HUES64 (cell line): Measurements from ENCODE around the gene NKX3-2.
"Not testable (repeated sequence)": the region's sequence is repeated elsewhere in the genome, so short reads cannot be mapped to it uniquely, and the experiment has no call there.

Experiments
- H3K27ac ChIP-seq: 2 replicates; pipeline ENCODE4 v1.7.0; 2013; ENCODE audit warnings: low read depth, low read length, inconsistent platforms
- H3K27me3 ChIP-seq: 2 replicates; pipeline ENCODE4 v1.6.1; 2013; ENCODE audit warnings: mild to moderate bottlenecking, low read length; ENCODE audit not compliant: insufficient read depth
- H3K36me3 ChIP-seq: 2 replicates; pipeline ENCODE4 v1.6.1; 2013; ENCODE audit warnings: mild to moderate bottlenecking, low read length; ENCODE audit not compliant: insufficient read depth
- H3K4me1 ChIP-seq: 2 replicates; pipeline ENCODE4 v1.6.1; 2013; ENCODE audit warnings: mild to moderate bottlenecking, low read length, moderate library complexity; ENCODE audit not compliant: insufficient read depth
- H3K4me3 ChIP-seq: 2 replicates; pipeline ENCODE4 v1.5.1; 2013; ENCODE audit warnings: mild to moderate bottlenecking, low read length, moderate library complexity
- H3K9ac ChIP-seq: 2 replicates; pipeline ENCODE4 v1.6.1; 2013; ENCODE audit warnings: mild to moderate bottlenecking, low read depth, low read length
- H3K9me3 ChIP-seq: 2 replicates; pipeline ENCODE4 v1.6.1; 2013; ENCODE audit warnings: low read depth, low read length; ENCODE audit not compliant: insufficient read depth
- WGBS: fragments of 150-250, 120-280 bp; methylation state at CpG from one replicate; pipeline ENCODE4 v1.1.7; 2013; ENCODE audit warnings: missing lambda C conversion rate; 5-methylcytosine and 5-hydroxymethylcytosine counted together

The NKX3-2 gene

DNA sequence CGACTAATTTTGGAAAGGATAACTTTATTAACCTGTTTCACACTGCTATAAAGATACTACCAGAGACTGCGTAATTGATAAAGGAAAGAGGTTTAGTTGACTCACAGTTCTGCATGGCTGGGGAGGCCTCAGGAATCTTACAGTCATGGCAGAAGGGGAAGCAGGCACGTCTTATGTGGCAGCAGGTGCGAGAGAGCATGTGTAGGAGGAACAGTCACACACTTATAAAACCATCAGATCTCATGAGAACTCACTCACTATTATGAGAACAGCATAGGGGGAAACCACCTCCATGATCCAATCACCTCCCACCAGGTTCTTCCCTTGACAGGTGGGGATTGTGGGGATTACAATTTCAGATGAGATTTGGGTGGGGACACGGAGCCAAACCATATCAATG is 15.8 kb upstream of the NKX3-2 start:
- 93% methylated on average over 3 of the region's 5 CpGs for WGBS
- H3K27ac ChIP-seq, H3K4me3 ChIP-seq, H3K27me3 ChIP-seq, H3K36me3 ChIP-seq, H3K9me3 ChIP-seq, H3K9ac ChIP-seq, H3K4me1 ChIP-seq: not testable (repeated sequence)

DNA sequence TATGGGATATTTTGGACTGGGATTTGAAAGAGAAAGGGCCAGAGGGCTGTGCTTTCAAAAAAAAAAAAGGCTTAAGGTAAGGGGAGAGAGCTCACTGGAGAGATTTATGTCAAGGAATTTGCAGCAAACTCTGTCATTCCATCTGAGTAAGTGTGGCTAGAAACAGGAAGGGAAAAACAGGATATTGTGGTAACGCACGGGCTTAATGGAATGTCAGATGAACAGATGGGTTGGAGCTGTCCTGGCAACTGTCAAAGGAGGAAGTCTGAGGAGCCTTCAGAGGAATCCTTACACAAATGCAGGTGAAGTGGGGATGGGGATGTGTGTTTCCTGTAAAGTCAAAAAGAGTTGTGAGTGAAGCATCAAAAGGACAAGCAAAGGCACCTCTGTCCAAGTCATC is 15.1 kb upstream of the NKX3-2 start:
- 76% methylated on average over 2 of the region's 2 CpGs for WGBS
- no peaks in the 10 kb centered on the region for H3K27me3 ChIP-seq
- H3K9me3 ChIP-seq, result no peaks in the 10 kb centered on the region
- no peaks in the 10 kb centered on the region for H3K36me3 ChIP-seq
- no peak overlapping the region for H3K4me3 ChIP-seq
- H3K4me1 ChIP-seq, result no peaks in the 10 kb centered on the region
- no peak overlapping the region for H3K9ac ChIP-seq
- no peak overlapping the region for H3K27ac ChIP-seq

DNA sequence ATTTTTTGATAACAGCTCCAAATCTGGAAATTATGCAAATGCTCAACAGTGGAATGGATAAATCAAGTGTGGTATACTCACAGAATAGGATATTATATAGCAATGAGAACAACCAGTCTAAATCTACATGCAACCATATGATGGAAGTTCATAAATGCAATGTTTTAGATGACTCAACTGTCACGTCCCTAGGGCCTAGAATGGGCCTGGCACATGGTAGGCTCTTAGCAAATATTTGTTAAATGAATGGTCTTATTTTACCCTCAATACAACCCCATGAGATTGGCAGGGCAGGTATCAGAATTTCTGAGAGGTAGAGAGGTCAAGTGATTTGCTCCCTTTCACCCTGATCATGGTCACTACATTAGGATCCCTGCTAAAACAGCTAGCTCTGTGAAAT is 14.6 kb upstream of the NKX3-2 start:
- H3K27me3 ChIP-seq, result no peaks in the 10 kb centered on the region
- H3K36me3 ChIP-seq, result no peaks in the 10 kb centered on the region
- no peak overlapping the region for H3K4me3 ChIP-seq
- no peak overlapping the region for H3K27ac ChIP-seq
- H3K4me1 ChIP-seq, result no peaks in the 10 kb centered on the region
- WGBS, result 100% methylated on average over 1 of the region's 1 CpG
- no peak overlapping the region for H3K9ac ChIP-seq
- no peaks in the 10 kb centered on the region for H3K9me3 ChIP-seq

DNA sequence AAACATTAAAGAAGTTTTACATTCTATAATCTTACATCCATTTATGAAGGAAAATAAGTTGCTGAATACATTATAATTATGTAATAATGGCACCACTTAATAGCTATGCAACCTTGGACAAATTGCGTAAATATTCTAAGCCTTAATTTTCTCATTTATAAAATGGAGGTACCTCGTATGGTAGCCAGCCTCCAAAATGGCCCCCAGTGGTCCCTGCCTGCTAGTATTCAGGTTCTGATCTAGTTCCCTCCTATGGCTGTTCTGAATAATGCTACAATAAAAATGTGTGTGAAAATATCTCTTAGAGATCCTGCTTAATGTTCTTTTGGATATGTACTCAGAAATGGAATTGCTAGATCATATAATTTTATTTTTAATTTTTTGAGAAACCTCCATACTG is 11.0 kb upstream of the NKX3-2 start:
- WGBS, result 86% methylated on average over 2 of the region's 2 CpGs
- no peaks in the 10 kb centered on the region for H3K4me1 ChIP-seq
- peaks cover 3% of the 10 kb centered on the region for H3K27me3 ChIP-seq

DNA sequence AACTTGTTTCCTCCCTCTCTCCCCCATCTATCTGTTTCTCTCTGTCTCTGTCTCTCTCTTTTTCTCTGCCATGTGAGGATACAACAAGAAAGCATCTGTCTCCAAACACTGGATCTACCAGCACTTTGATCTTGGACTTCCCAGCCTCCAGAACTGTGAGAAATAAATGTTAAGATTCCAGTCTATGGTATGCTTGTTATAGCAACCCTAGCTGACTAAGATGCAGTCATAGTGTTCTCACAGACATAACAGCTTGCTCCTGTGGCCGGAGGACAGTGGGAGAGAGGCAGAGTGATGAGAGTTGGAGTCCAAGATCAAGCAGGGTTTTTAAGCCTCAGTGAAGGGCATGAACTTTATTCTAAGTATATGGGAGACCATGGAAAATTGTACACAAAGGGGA is 8.8 kb upstream of the NKX3-2 start:
- WGBS, result 85% methylated on average over 1 of the region's 1 CpG
- Histone ChIP-seq H3K4me1 (no peaks in the 10 kb centered on the region), H3K9me3 (no peaks in the 10 kb centered on the region), H3K36me3 (no peaks in the 10 kb centered on the region), H3K4me3 (no peak overlapping the region), H3K27me3 (peaks cover 25% of the 10 kb centered on the region), H3K9ac (no peak overlapping the region), H3K27ac (no peak overlapping the region)

More for the DNA sequence above, 11.0 kb upstream of the NKX3-2 start:
- no peak overlapping the region for H3K9ac ChIP-seq
- H3K4me3 ChIP-seq, result no peak overlapping the region
- no peak overlapping the region for H3K27ac ChIP-seq
- H3K36me3 ChIP-seq, result no peaks in the 10 kb centered on the region
- no peaks in the 10 kb centered on the region for H3K9me3 ChIP-seq

DNA sequence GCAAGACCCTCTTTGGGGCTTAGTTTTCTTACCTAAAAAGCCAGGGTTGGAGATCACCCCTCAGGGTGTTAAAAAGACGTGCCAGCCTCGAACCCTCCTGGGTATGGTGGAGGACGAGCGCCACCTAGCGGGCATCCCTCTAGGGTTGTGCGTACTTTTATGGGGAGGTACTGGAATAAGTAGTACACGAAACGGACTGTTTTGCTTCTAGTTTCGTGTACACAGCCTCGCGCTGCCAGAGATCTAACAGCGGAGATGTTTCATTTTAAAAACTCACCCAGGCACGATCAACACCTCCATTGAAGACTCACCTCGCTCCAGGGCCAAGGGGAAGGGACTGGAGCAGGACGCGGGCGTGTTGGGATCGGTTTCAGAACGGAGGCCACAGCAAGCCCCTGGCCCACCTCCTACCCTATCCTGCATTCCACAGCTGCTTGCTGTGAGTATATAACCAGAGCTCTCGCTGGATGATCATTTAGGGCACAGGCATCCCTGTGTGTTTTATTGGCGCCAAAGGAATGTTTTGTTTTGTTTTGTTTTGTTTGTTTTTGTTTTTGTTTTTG is 4.8 kb upstream of the NKX3-2 start:
- Histone ChIP-seq H3K9me3 (no peaks in the 10 kb centered on the region), H3K4me1 (peaks cover 8% of the 10 kb centered on the region), H3K9ac (peak overlapping the region; percentile 48; the same call in 1 of the 2 replicates), H3K4me3 (peak overlapping the region; percentile 57), H3K27ac (no peak overlapping the region), H3K36me3 (no peaks in the 10 kb centered on the region), H3K27me3 (peaks cover 61% of the 10 kb centered on the region)
- 2% methylated on average over 21 of the region's 21 CpGs for WGBS

DNA sequence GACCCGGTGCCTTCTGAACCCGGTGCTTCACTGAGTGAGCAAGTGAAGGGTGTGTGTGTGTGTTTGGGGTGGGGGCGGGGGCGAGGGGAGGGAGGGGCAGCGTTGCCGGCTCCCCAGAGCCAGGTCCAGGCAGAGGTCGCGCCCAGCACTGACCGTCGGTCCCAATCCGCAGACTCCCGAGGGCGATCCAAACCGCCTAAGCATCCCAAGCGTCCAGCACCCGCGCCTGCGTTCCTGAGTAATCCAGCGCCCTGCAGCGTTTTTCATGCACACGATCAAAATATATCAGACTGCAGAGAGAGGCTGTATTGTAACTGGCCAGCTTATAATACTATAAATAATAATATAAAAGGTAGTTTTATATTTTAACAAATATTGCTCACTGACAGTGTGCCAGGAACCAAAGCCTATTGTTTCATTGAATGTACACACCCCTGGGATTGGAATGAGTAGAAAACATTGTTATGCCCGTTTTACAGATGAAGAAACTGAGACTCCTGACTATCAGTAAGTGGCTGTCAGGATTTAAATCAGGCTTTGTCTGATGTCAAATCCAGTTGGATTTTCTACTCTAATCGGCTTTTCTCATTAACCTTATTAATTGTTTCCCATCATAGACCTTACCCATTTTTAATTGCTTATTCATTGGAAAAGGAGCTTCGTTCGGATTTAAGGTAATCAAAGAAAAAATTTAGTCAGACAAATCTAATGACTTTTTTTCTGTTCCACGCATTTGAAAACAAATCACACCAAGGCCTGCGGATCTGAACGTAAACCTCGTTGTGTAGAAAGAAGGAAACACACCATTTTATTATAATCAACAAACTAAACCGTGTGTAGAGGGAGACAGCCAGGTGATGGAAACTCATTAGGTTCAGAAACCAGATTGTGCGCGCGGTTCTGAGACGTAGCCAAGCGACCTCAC is 4.0 kb upstream of the NKX3-2 start:
- no peaks in the 10 kb centered on the region for H3K9me3 ChIP-seq
- H3K9ac ChIP-seq, result no peak overlapping the region
- no peaks in the 10 kb centered on the region for H3K36me3 ChIP-seq
- H3K27me3 ChIP-seq, result peaks cover 69% of the 10 kb centered on the region
- H3K4me3 ChIP-seq, result peak overlapping the region; percentile 64
- WGBS, result 7% methylated on average over 32 of the region's 35 CpGs
- no peak overlapping the region for H3K27ac ChIP-seq
- H3K4me1 ChIP-seq, result peaks cover 8% of the 10 kb centered on the region

DNA sequence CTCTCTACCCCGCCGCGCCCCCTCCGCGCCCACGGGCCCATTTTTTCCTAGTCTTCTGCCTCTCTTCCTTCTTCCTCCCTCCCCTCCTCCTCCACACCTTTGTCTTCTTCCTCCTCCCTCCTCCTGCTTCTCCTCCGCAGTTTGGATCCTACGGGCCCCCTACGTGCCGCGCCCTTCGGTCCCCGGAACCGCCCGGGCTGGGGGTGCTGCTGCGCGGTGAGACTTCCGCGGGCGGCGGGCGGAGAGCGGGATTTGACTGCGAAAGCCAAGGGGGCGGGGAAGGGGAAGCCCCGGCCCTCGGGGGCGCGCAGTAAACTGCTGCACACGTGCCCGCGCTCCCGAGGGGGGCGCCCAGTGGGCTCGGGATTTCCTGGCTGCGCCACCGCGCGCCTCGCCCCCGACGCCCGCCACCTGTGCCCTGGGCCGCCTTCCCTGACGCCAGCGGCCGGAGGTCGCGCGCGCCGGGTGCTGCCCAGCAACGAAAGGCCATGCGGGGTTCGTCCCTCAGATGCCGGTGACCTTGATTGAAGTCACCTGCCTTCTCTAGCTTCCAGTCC is 3.3 kb upstream of the NKX3-2 start:
- H3K4me3 ChIP-seq, result peak overlapping the region; percentile 64
- H3K27me3 ChIP-seq, result peaks cover 76% of the 10 kb centered on the region
- peak overlapping the region; percentile 26 for H3K9ac ChIP-seq
- H3K36me3 ChIP-seq, result no peaks in the 10 kb centered on the region
- H3K4me1 ChIP-seq, result peaks cover 8% of the 10 kb centered on the region
- WGBS, result under 1% methylated on average over 56 of the region's 56 CpGs
- H3K27ac ChIP-seq, result no peak overlapping the region
- no peaks in the 10 kb centered on the region for H3K9me3 ChIP-seq

DNA sequence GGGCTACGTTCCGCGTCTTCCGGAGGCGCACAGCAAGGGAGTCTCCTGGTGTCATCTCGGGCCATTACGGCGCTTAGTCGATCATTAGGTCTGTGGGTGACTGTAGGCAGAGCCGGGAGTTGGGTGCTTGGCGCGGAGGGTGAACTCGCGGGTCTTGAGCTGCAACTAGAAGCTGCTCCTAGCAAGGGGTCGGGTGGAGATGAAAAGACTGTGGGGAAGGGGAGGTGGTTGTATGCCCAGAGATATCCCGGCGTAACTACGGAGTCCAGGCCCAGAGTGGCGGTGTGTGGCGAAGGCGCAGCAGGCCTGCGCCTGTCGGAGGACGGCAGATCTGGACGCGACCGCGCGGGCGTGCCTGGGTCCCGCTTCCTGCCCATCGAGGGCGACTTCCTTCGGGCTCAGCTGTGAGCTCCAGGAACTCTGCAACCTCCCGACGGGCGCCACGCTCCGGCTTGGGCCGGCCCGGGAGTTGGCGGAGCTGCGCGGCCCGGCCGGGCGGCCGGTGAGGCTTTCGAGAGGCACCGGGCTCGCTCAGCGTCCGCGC is 2.7 kb upstream of the NKX3-2 start:
- H3K9ac ChIP-seq, result peak overlapping the region; percentile 26; the same call in 1 of the 2 replicates

DNA sequence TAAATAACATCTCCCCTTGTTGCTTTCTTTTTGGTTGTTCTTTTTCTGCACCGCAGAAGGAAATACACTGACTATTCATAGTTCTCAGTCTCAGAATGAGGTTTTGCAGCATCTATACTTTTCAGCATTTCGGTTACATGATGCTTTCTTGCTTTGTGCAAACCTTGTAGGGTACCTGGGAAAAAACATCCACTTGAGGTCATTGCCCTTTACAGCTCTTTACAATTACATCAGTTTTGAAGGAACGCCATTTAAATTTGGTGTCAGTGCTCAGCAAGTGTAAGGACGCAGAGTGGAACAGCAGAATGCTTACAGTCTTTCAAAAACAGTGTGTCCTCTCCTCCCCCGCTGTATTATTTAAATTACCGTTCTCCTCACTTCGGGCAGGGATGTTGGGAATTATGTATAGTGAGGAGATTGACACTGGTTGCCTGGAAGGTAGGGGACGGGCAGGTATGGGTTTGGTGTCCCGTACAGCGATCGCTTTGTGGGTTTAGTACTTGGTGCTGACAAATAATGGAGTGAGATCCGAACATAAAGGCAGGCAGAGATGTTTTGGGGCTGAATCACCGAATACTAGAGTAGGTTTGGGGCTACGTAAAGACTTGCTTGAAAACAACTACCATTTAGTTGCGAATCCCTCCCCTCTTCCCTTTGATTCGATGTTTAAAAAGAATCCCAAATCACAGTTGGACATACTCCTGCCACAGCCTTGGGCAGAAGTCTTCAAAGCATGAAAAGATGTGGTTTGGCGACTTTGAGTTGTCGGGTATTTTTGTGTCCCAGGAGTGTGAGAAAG is 2.0 kb upstream of the NKX3-2 start:
- H3K4me1 ChIP-seq, result peaks cover 8% of the 10 kb centered on the region
- no peaks in the 10 kb centered on the region for H3K9me3 ChIP-seq
- peak overlapping the region; percentile 64 for H3K4me3 ChIP-seq
- H3K27me3 ChIP-seq, result peaks cover 89% of the 10 kb centered on the region
- 9% methylated on average over 17 of the region's 18 CpGs for WGBS
- no peaks in the 10 kb centered on the region for H3K36me3 ChIP-seq
- H3K9ac ChIP-seq, result 0 out of 2 replicates have a peak overlapping the region, but pooled peaks have one; percentile 26
- no peak overlapping the region for H3K27ac ChIP-seq

More for the DNA sequence above, 2.7 kb upstream of the NKX3-2 start:
- no peak overlapping the region for H3K27ac ChIP-seq
- no peaks in the 10 kb centered on the region for H3K36me3 ChIP-seq
- H3K4me3 ChIP-seq, result peak overlapping the region; percentile 64
- WGBS, result under 1% methylated on average over 54 of the region's 54 CpGs
- no peaks in the 10 kb centered on the region for H3K9me3 ChIP-seq
- H3K27me3 ChIP-seq, result peaks cover 82% of the 10 kb centered on the region
- peaks cover 8% of the 10 kb centered on the region for H3K4me1 ChIP-seq
